ENCODE data around the gene CKMT1B.
"Not testable (repeated sequence)": the region's sequence is repeated elsewhere in the genome, so short reads cannot be mapped to it uniquely, and the experiment has no call there.

The CKMT1B gene

GRCh38 chr15:43593328-43594190, at the start of gene CKMT1B:
Gene CKMT1B (plus strand): TSS chr15:43594027. CDS start chr15:43594219, 192 bp downstream.
- not testable (repeated sequence) for DNase-seq

- DNase-seq, result no peak
Observed at GRCh38 chr15:43544266-43544665, 49.6 kb upstream of the CKMT1B start.

GRCh38 chr15:43545426-43545825, 48.4 kb upstream of the CKMT1B start:
- no peak for DNase-seq

GRCh38 chr15:43547539-43547938, 46.3 kb upstream of the CKMT1B start:
- no peak for DNase-seq

GRCh38 chr15:43550527-43551363, 43.1 kb upstream of the CKMT1B start:
- DNase-seq, result no peak

- DNase-seq, result no peak
Observed at GRCh38 chr15:43552256-43552655, 41.6 kb upstream of the CKMT1B start.

GRCh38 chr15:43552986-43553385, 40.8 kb upstream of the CKMT1B start:
- DNase-seq, result no peak

GRCh38 chr15:43562753-43563152, 31.1 kb upstream of the CKMT1B start:
- not testable (repeated sequence) for DNase-seq

GRCh38 chr15:43563793-43564192, 30.0 kb upstream of the CKMT1B start:
- not testable (repeated sequence) for DNase-seq

GRCh38 chr15:43566615-43567014, 27.2 kb upstream of the CKMT1B start:
- DNase-seq, result not testable (repeated sequence)

GRCh38 chr15:43574607-43575006, 19.2 kb upstream of the CKMT1B start:
- not testable (repeated sequence) for DNase-seq

- DNase-seq, result not testable (repeated sequence)
Observed at GRCh38 chr15:43589778-43590466, 3.9 kb upstream of the CKMT1B start, which contains the start of gene PPIP5K1. Gene PPIP5K1 (minus strand): TSS chr15:43590208. CDS start chr15:43584504, 5,704 bp downstream.

GRCh38 chr15:43592841-43593240, 986 bp upstream of the CKMT1B start:
- DNase-seq, result not testable (repeated sequence)

GRCh38 chr15:43599131-43599530, 5.3 kb downstream of the CKMT1B start:
- not testable (repeated sequence) for DNase-seq

GRCh38 chr15:43600200-43600599, 6.4 kb downstream of the CKMT1B start:
- DNase-seq, result not testable (repeated sequence)

- DNase-seq, result not testable (repeated sequence)
Observed at GRCh38 chr15:43602233-43602632, 8.4 kb downstream of the CKMT1B start.

- DNase-seq, result not testable (repeated sequence)
Observed at GRCh38 chr15:43617750-43618149, 23.9 kb downstream of the CKMT1B start.

GRCh38 chr15:43618700-43619099, 24.9 kb downstream of the CKMT1B start, which contains the start of gene STRC:
Gene STRC (minus strand): TSS chr15:43618800. CDS start chr15:43618722, 78 bp downstream.
- not testable (repeated sequence) for DNase-seq

GRCh38 chr15:43622068-43622799, 28.4 kb downstream of the CKMT1B start:
- DNase-seq, result not testable (repeated sequence)

- no peak for DNase-seq
Observed at GRCh38 chr15:43625106-43625505, 31.3 kb downstream of the CKMT1B start.

- DNase-seq, result not testable (repeated sequence)
Observed at GRCh38 chr15:43626937-43627336, 33.1 kb downstream of the CKMT1B start.
